GM12891 (cell line): ENCODE results near the gene EFNA3.

Source experiments
- PAX5 ChIP-seq: IDR thresholded peaks from 2 replicates; pipeline ENCODE4 v1.6.1; 2011; ENCODE audit warnings: low read length, moderate library complexity, mild to moderate bottlenecking; ENCODE audit not compliant: insufficient read depth, severe bottlenecking
- POLR2A ChIP-seq: IDR thresholded peaks from 2 replicates; pipeline ENCODE4 v1.6.1; 2011; ENCODE audit warnings: low read depth, low read length, control low read depth
- POLR2AphosphoS5 ChIP-seq: IDR thresholded peaks from 2 replicates; pipeline ENCODE4 v1.6.1; 2011; ENCODE audit warnings: low read depth, low read length, control low read depth
- POU2F2 ChIP-seq: IDR thresholded peaks from 2 replicates; pipeline ENCODE4 v1.6.1; 2011; ENCODE audit warnings: low read depth, mild to moderate bottlenecking, control low read depth, low read length, moderate library complexity
- TAF1 ChIP-seq: IDR thresholded peaks from 2 replicates; pipeline ENCODE4 v1.6.1; 2011; ENCODE audit warnings: low read depth, low read length, control low read depth

DNA sequence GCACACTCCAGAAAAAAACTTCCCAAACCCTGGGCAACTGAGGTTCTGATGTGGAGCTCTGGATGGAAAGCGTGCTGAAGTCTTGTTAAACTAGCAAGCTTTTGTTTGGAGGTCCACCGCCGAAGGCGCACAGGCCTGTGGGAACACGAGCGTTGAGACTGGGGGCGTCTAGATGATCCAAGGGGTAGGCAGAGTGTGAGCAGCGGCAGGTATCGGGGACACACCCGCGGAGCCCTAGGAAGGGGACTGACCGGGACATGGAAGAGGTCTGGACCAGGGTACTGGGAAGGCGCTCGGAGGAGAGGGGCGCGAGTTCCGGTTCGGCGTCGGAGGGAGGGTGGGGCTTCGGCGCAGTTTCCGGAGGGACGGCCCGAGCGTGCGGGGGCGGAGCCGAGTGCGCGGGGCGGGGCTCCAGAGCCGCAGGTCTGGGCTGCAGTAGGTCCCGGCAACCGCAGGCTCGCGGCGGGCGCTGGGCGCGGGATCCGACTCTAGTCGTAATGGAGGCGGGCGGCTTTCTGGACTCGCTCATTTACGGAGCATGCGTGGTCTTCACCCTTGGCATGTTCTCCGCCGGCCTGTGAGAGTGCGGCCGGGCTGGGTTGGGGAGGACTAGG is 56.9 kb downstream of the EFNA3 start, which contains the start of gene SLC50A1:
- TF ChIP-seq POU2F2 (no peak), POLR2A (peak; percentile 85), TAF1 (peak; percentile 56), PAX5 (no peak), POLR2AphosphoS5 (peak; percentile 78)
